Esophagus muscularis mucosa (tissue), 4 donors: ENCODE measurements around the gene DGUOK. TPM values are rescaled to one million over a fixed set of nuclear protein-coding genes. Genes with fewer than 3 reads are reported as not detected.

Experiments
- DNase-seq: peaks from one replicate; pipeline ENCODE4 v3.0.0-alpha.2; 2017; ENCODE audit errors: extremely low spot score
- H3K27ac ChIP-seq, 4 donors: fragments of 200-600 bp; sonication (generic); replicated peaks in 1 of 4; 1 replicate in 3 of 4; 2 replicates in 1 of 4; pipeline ENCODE4 v1.5.1; 2016 to 2019; ENCODE audit warnings: mild to moderate bottlenecking in 1 of 4
- H3K27me3 ChIP-seq, 4 donors: fragments of 200-600 bp; sonication (generic); one replicate each; pipeline versions ENCODE4 v1.5.1 to v1.6.0; 2016 to 2019
- H3K36me3 ChIP-seq, 4 donors: fragments of 200-600 bp; sonication (generic); one replicate each; pipeline ENCODE4 v1.5.1; 2016 to 2019
- H3K4me1 ChIP-seq, 4 donors: fragments of 200-600 bp; sonication (generic); one replicate each; pipeline ENCODE4 v1.5.1; 2016 to 2019
- H3K4me3 ChIP-seq, 4 donors: fragments of 200-600 bp; sonication (generic); 1 replicate in 2 of 4; 2 replicates in 2 of 4; pipeline ENCODE4 v1.5.1; 2016 to 2019; ENCODE audit warnings: mild to moderate bottlenecking in 4 of 4, moderate library complexity in 1 of 4
- H3K9me3 ChIP-seq, 4 donors: fragments of 200-600 bp; sonication (generic); 1 replicate in 3 of 4; 2 replicates in 1 of 4; pipeline ENCODE4 v1.5.1; 2016 to 2019
- EP300 ChIP-seq: sonication (generic); formaldehyde crosslinking; IDR thresholded peaks from one replicate; pipeline ENCODE4 v1.6.1; 2017; ENCODE audit warnings: antibody characterized with exemption
- POLR2A ChIP-seq: fragments of 450-650 bp; IDR thresholded peaks from one replicate; pipeline ENCODE4 v1.6.1; 2017; ENCODE audit warnings: antibody characterized with exemption, moderate library complexity, mild to moderate bottlenecking, low read depth
- POLR2AphosphoS5 ChIP-seq, 2 donors: sonication (generic); formaldehyde crosslinking; IDR thresholded peaks; one replicate each; pipeline ENCODE4 v1.6.1; 2017; ENCODE audit warnings: antibody characterized with exemption in 2 of 2
- WGBS: methylation state at CpG from one replicate; pipeline ENCODE4 v1.1.5; 2018; 5-methylcytosine and 5-hydroxymethylcytosine counted together
- intact Hi-C: fragments of 100-400 bp; cut with DNase I; formaldehyde crosslinking; loops from one replicate; pipeline ENCODE4 v1.15.1; 2023
- total RNA-seq, 4 donors: library from RNA; depleted of rRNA; stranded (reverse); fragments of >200 nt; gene quantifications; one replicate each; pipeline versions ENCODE4 v1.1.0 to v1.2.1, GENCODE V29; 2016
- TF ChIP-seq, protein P1 (sequence below), 3 experiments: fragments of 200-600 bp in 2 of 3; fragments of 450-650 bp in 1 of 3; sonication (generic) in 2 of 3; IDR thresholded peaks; one replicate each; pipeline ENCODE4 v1.5.1; 2017 to 2019; ENCODE audit warnings: antibody characterized with exemption in 3 of 3, mild to moderate bottlenecking in 2 of 3, moderate library complexity in 1 of 3

The DGUOK gene
- total RNA-seq, 4 donors from 2014 or later = 31.6 to 50.7 (median 36.6) TPM

GRCh38 chr2:73962798-73963197, 36.1 kb downstream of the DGUOK start:
- H3K27ac ChIP-seq = no peak overlapping the region
- no peaks in the 10 kb centered on the region for H3K9me3 ChIP-seq
- TF ChIP-seq POLR2A = no peak
- TF ChIP-seq, protein P1, sequence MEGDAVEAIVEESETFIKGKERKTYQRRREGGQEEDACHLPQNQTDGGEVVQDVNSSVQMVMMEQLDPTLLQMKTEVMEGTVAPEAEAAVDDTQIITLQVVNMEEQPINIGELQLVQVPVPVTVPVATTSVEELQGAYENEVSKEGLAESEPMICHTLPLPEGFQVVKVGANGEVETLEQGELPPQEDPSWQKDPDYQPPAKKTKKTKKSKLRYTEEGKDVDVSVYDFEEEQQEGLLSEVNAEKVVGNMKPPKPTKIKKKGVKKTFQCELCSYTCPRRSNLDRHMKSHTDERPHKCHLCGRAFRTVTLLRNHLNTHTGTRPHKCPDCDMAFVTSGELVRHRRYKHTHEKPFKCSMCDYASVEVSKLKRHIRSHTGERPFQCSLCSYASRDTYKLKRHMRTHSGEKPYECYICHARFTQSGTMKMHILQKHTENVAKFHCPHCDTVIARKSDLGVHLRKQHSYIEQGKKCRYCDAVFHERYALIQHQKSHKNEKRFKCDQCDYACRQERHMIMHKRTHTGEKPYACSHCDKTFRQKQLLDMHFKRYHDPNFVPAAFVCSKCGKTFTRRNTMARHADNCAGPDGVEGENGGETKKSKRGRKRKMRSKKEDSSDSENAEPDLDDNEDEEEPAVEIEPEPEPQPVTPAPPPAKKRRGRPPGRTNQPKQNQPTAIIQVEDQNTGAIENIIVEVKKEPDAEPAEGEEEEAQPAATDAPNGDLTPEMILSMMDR (IDR thresholded peaks at IDR 0.05) = no peak
- no peak for TF ChIP-seq POLR2AphosphoS5 (IDR thresholded peaks at IDR 0.05)
- TF ChIP-seq EP300 = no peak
- no peak for DNase-seq
- no peaks in the 10 kb centered on the region for H3K4me1 ChIP-seq
- WGBS = 74% methylated on average over 5 of the region's 5 CpGs
- no peak overlapping the region for H3K4me3 ChIP-seq
- no peaks in the 10 kb centered on the region for H3K27me3 ChIP-seq
- peaks cover 15 to 38% (median 26%) of the 10 kb centered on the region in 4 donors for H3K36me3 ChIP-seq
- intact Hi-C loops = no loop called here

GRCh38 chr2:73963385-73964120, 36.9 kb downstream of the DGUOK start:
- TF ChIP-seq POLR2A = no peak
- TF ChIP-seq EP300 = no peak
- no peak for TF ChIP-seq POLR2AphosphoS5 (IDR thresholded peaks at IDR 0.05)
- TF ChIP-seq, protein P1 (IDR thresholded peaks at IDR 0.05) = no peak
- Histone ChIP-seq H3K9me3 (no peaks in the 10 kb centered on the region), H3K4me3 (no peak overlapping the region)

DNA sequence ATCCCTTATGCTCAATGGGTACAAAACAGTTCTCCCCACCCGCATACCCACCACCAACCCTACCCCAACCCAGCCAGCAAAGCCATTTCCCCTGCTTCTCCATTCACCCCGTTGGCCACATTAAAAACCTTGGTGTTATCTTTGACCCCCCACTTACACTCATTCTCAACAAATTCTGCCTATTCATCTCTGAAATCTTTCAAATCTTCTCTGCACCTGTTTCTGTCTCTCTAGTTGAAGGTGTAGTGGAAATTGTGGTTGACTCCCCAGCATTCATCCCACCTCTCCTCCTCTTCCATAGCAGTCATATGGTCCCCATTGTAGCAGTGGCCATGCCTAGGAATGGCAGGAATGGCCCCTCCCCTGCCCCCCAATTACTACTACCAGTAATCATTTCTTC, 37.5 kb downstream of the DGUOK start:
- Histone ChIP-seq H3K4me1 (no peaks in the 10 kb centered on the region), H3K9me3 (no peaks in the 10 kb centered on the region), H3K36me3 (peaks cover 2 to 23% (median 12%) of the 10 kb centered on the region in 4 donors), H3K4me3 (no peak overlapping the region), H3K27me3 (no peaks in the 10 kb centered on the region), H3K27ac (no peak overlapping the region)
- 86% methylated on average over 2 of the region's 2 CpGs for WGBS
- intact Hi-C loops = no loop called here
- DNase-seq = no peak
- TF ChIP-seq POLR2A (no peak), POLR2AphosphoS5 (IDR thresholded peaks at IDR 0.05) (no peak), EP300 (no peak)
- TF ChIP-seq, protein P1 (IDR thresholded peaks at IDR 0.05) = no peak

More at GRCh38 chr2:73963385-73964120, 36.9 kb downstream of the DGUOK start:
- WGBS = 87% methylated on average over 13 of the region's 13 CpGs
- intact Hi-C loops = no loop called here
- DNase-seq = no peak
- Histone ChIP-seq H3K27ac (no peak overlapping the region), H3K4me1 (no peaks in the 10 kb centered on the region), H3K36me3 (peaks cover 9 to 30% (median 19%) of the 10 kb centered on the region in 4 donors), H3K27me3 (no peaks in the 10 kb centered on the region)

DNA sequence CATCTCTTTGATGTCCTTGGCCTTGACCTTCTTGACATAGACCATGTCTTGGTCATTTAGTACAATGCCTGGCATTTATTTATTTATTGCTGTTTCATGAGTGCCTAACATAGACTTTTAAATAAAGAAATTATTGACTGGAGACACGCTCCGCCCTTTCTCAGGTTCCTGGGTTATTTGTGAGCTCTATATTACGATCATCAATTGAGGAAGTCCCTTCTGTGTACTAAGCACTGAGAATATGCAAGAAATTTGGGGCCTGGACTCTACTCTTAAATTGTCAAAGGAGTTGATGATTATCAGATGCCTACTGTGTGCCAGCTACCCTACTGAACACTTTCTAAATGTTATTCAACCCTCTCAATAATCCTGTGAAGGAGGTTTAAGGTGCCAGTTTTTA, 38.4 kb downstream of the DGUOK start:
- no peak overlapping the region for H3K4me3 ChIP-seq
- no peak for DNase-seq
- H3K36me3 ChIP-seq = peaks cover 0 to 15% (median 5%) of the 10 kb centered on the region in 4 donors
- WGBS = 93% methylated on average over 3 of the region's 3 CpGs
- no peaks in the 10 kb centered on the region for H3K27me3 ChIP-seq
- TF ChIP-seq, protein P1 (IDR thresholded peaks at IDR 0.05) = no peak
- TF ChIP-seq EP300 (no peak), POLR2AphosphoS5 (IDR thresholded peaks at IDR 0.05) (no peak), POLR2A (no peak)
- H3K27ac ChIP-seq = no peak overlapping the region
- intact Hi-C loops = no loop called here
- H3K9me3 ChIP-seq = no peaks in the 10 kb centered on the region
- H3K4me1 ChIP-seq = peaks cover 0 to 3% (median under 1%) of the 10 kb centered on the region in 4 donors
